HG02884 (cell line): ENCODE measurements around the gene ZBTB4.

Source experiments
- ATAC-seq: cut with Tn5 transposase; IDR thresholded peaks from one replicate; pipeline ENCODE4 v1.9.1; 2021; ENCODE audit warnings: mild to moderate bottlenecking, moderate library complexity; ENCODE audit not compliant: unreplicated experiment

The ZBTB4 gene, protein sequence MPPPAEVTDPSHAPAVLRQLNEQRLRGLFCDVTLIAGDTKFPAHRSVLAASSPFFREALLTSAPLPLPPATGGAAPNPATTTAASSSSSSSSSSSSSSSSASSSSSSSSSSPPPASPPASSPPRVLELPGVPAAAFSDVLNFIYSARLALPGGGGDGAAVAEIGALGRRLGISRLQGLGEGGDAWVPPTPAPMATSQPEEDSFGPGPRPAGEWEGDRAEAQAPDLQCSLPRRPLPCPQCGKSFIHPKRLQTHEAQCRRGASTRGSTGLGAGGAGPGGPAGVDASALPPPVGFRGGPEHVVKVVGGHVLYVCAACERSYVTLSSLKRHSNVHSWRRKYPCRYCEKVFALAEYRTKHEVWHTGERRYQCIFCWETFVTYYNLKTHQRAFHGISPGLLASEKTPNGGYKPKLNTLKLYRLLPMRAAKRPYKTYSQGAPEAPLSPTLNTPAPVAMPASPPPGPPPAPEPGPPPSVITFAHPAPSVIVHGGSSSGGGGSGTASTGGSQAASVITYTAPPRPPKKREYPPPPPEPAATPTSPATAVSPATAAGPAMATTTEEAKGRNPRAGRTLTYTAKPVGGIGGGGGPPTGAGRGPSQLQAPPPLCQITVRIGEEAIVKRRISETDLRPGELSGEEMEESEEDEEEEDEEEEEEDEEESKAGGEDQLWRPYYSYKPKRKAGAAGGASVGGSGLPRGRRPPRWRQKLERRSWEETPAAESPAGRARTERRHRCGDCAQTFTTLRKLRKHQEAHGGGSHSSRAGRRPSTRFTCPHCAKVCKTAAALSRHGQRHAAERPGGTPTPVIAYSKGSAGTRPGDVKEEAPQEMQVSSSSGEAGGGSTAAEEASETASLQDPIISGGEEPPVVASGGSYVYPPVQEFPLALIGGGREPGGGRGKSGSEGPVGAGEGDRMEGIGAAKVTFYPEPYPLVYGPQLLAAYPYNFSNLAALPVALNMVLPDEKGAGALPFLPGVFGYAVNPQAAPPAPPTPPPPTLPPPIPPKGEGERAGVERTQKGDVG

DNA sequence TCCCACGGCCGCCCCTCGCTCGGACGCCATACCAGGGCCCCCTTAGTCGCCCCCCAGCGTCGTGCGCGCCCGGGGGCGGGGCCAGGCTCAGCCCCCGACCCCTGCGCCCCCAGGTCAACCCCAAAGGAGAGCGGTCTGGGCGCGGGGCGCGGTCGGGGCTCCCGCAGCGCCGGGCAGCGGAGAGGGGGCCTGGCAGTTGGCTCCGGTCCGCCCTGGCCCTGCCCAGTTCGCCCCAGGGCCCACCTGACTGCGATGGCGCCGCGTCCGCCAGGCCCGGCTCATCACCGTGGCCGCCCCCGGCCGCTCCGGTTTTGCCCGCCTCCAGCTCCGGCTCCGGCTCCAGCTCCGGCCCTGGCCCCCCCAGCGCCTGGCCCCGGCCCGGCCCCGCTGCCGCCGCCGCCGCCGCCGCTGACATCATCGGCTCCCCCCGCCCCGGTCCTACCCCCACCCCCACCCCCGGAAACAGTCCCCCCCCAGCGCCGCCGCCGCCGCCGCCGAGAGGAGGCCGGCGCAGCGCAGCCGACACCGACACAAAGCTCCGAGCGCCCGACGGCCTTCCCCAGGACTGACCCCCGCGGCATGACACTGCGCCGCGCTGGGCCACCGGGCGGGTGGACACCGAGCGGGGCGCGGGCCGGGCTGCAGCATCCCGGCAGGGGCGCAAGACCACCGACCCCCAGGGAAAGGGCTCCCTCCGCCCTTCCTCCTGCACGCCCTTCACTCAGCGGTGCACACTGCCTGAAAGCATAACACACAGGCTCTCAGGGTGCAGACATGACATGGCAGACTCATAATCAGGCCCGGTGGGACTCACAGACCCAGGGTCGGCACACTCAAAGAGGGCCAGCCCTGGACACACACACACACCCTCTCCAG, at the start of gene ZBTB4:
Gene ZBTB4 (minus strand): TSS at position 419 of the 876 bp plus-strand sequence. CDS start 12,830 bp downstream, outside the sequence.
- ATAC-seq: no peak

DNA sequence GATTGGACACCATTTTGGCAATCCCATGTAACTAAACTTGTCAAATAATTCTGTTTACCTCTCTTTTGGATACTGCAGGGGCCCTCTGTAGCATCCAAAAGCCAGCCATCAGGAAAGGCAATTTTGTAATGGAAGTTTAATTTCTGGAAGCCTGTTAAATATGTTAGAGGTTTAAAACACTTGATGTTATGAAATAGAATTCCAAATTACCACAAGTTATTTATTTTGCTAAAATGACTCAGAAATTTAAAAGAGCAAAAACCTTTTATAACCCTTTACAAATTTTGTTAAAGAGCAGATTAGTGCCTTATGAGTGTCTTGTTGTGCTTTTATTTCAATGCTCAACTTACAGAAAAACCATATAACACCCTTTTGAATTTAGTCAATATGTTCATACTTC, 49.4 kb upstream of the ZBTB4 start:
- ATAC-seq: no peak

DNA sequence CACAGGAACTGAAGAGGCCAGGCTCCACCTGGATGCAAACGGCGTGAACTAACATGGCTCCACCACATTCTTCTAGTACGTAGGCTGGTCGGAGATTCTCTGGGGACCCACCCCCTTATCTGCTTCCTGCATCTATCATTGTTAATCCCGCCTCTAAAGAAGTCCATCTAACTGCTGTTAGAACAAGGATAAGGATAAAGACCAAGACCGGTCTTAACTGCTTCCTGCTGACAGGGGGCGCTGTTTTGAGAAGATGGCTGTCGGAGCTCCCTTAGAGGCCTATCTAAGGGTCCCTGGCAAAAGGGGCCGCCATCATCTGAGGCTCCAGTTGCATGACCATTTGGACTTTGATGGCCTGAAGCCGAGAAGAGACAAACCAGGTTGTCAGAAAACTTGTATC, 43.6 kb upstream of the ZBTB4 start:
- ATAC-seq: no peak

DNA sequence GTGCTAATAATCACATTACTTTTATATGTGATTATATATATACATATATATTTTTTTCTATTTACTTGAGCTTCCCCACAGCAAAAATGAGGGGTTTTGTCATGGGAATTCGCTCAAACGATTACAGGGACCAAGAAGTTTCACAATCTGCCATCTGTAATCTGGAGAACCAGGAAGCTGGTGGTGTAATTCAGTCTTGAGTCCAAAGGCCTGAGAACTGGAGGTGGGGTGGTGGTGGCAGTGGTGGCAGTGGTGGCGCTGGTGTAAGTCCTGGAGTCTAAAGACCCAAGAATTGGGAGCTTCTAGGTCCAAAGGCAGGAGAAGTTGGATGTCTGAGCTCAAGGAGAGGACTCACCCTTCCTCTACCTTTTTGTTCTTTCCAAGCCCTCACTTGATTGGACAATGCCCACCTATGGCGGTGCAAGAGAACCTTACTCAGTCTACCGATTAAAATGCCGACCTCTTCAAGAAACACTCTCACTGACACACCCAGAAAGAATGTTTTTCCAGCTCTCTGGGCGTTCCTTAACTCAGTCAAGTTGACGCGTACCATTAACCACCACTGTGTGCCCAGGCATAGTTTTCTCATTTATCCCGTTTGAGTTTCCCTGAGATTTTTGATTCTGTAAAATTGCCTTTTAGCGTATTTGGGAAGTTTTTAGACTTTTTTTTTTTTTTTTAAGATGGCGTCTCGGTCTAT, 36.6 kb upstream of the ZBTB4 start:
- no peak for ATAC-seq

DNA sequence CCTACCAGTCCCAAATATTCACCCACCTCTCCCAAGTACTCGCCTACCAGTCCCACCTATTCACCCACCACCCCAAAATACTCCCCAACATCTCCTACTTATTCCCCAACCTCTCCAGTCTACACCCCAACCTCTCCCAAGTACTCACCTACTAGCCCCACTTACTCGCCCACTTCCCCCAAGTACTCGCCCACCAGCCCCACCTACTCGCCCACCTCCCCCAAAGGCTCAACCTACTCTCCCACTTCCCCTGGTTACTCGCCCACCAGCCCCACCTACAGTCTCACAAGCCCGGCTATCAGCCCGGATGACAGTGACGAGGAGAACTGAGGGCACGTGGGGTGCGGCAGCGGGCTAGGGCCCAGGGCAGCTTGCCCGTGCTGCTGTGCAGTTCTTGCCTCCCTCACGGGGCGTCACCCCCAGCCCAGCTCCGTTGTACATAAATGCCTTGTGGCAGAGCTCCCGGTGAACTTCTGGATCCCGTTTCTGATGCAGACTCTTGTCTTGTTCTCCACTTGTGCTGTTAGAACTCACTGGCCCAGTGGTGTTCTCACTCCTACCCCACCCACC, 34.5 kb upstream of the ZBTB4 start:
- no peak for ATAC-seq

DNA sequence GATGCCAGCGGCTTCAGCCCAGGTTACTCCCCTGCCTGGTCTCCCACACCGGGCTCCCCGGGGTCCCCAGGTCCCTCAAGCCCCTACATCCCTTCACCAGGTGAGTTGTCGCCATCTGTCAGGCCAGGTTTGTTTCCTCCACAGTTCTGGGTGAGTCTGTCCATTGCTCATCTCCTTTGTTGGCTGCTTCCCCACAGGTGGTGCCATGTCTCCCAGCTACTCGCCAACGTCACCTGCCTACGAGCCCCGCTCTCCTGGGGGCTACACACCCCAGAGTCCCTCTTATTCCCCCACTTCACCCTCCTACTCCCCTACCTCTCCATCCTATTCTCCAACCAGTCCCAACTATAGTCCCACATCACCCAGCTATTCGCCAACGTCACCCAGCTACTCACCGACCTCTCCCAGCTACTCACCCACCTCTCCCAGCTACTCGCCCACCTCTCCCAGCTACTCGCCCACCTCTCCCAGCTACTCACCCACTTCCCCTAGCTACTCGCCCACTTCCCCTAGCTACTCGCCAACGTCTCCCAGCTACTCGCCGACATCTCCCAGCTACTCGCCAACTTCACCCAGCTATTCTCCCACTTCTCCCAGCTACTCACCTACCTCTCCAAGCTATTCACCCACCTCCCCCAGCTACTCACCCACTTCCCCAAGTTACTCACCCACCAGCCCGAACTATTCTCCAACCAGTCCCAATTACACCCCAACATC, 33.6 kb upstream of the ZBTB4 start:
- ATAC-seq: no peak

DNA sequence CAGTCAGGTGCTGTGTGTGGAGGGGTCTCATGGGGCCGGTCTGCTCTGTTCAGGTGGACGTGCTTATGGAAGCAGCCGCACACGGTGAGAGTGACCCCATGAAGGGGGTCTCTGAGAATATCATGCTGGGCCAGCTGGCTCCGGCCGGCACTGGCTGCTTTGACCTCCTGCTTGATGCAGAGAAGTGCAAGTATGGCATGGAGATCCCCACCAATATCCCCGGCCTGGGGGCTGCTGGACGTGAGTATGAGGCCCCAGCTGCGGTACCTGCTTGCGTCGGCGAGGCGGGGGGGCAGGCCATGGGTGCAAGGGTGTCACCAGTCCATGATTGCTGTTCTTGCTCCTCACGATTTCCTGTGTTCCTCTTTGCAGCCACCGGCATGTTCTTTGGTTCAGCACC, 32.7 kb upstream of the ZBTB4 start:
- ATAC-seq: no peak

DNA sequence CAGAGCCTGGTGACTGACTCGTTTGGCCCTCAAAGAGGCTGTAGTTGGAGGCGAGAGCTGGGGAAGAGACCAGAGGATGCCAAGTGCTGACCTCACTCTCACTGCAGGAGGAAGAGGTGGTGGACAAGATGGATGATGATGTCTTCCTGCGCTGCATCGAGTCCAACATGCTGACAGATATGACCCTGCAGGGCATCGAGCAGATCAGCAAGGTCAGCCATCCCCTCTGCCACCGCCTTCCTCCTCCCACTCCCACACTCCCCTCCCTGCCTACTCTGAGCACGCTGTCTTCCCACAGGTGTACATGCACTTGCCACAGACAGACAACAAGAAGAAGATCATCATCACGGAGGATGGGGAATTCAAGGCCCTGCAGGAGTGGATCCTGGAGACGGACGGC, 31.7 kb upstream of the ZBTB4 start:
- no peak for ATAC-seq

DNA sequence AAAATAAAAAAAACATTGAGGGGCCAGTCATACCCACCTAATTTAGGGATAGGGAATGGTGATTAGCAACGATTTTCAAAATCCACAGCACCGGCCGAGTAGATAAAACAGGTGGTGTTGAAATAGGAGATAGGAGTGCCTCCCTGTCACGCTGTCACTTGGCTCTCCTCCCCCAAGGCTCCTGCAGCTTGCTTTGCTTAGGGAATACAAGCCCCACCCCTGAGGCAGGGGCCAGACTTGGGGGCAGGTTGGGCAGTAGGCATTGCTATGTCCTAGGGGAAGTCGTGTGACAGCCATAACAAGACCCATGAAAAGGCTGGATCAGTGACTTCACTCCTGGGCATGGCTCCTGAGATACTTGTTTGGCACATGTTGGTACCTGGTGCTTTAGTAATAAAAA, 30.5 kb upstream of the ZBTB4 start:
- no peak for ATAC-seq

DNA sequence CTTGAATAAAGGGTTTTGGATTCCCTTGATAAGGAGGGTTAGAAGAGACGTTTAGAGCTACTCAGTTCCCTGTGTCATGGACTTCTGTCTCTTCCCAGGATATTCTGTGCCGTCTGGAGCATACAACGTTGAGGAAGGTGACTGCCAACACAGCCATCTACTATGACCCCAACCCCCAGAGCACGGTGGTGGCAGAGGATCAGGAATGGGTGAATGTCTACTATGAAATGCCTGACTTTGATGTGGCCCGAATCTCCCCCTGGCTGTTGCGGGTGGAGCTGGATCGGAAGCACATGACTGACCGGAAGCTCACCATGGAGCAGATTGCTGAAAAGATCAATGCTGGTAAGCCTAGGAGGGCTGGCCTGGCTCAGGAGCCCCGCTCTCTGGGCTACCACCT, 29.4 kb upstream of the ZBTB4 start:
- no peak for ATAC-seq

DNA sequence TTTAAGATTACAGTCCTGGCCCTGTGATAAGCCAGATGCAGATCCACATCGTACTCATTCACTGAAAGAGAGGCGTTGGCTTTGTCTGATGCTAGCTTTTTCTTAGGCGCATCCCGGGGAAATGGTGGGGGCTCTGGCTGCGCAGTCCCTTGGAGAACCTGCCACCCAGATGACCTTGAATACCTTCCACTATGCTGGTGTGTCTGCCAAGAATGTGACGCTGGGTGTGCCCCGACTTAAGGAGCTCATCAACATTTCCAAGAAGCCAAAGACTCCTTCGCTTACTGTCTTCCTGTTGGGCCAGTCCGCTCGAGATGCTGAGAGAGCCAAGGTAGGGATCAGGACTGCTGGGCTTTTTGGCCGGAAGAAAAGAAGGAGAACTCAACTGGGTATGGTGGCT, 28.7 kb upstream of the ZBTB4 start:
- ATAC-seq: no peak

DNA sequence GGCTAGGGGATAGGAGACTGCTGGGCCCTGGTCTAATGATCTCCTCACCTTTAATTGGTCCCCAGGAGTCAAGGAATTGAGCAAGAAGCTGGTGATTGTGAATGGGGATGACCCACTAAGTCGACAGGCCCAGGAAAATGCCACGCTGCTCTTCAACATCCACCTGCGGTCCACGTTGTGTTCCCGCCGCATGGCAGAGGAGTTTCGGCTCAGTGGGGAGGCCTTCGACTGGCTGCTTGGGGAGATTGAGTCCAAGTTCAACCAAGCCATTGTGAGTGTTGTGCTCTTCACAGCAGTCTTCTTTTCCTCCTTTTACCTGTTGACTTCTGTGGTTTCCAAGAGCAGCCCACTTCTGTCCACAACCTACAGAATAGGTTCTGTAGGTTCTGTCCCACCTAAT, 24.1 kb upstream of the ZBTB4 start:
- ATAC-seq: no peak

DNA sequence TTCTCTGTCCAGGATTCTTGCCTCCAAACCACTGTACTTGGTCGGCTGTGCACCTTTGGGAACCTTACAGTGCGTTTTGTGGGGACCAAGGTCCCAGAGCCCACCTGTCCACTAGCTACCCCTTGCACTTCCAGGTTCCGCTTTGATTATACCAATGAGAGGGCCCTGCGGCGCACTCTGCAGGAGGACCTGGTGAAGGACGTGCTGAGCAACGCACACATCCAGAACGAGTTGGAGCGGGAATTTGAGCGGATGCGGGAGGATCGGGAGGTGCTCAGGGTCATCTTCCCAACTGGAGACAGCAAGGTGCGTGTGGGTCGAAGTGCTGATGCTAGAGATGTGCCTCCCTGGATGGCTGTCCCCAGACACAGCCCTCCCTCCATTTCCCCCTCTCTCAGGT, 23.6 kb upstream of the ZBTB4 start:
- no peak for ATAC-seq

DNA sequence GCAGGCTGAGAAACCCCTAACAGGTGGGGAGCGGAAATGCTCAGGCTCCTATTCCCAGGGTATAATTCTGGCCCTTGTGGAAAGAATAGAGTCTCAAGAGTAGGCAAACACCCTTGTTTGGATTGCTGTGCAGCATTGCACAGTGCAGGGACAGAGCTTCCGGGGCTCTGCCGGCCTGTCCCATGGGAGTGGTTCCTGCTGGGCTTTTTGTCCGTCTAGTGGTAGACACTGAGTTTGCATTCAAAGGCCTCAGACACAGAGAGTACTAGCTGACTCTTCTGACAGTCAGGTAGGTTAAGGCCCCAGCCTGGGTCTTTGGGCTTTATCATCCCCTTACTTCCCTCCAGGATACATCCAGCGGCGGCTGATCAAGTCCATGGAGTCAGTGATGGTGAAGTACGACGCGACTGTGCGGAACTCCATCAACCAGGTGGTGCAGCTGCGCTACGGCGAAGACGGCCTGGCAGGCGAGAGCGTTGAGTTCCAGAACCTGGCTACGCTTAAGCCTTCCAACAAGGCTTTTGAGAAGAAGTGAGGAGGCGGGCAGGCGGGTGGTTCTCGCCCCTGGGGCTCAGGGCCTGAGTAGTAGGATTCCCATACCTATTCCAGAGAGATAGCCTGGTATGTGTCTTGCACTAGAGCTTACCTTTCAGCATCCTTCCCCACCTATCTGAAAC, 22.9 kb upstream of the ZBTB4 start:
- no peak for ATAC-seq

DNA sequence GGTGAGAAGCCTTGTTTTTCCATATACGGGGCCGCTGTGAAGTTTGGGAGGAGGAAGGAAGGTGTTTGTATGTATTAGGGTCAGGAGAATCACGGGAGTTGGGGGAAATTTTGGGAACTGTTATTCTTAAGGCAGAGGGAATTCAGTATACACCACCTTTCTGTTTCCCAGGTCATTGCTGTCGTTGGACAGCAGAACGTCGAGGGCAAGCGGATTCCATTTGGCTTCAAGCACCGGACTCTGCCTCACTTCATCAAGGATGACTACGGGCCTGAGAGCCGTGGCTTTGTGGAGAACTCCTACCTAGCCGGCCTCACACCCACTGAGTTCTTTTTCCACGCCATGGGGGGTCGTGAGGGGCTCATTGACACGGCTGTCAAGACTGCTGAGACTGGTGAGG, 22.3 kb upstream of the ZBTB4 start:
- ATAC-seq: no peak

DNA sequence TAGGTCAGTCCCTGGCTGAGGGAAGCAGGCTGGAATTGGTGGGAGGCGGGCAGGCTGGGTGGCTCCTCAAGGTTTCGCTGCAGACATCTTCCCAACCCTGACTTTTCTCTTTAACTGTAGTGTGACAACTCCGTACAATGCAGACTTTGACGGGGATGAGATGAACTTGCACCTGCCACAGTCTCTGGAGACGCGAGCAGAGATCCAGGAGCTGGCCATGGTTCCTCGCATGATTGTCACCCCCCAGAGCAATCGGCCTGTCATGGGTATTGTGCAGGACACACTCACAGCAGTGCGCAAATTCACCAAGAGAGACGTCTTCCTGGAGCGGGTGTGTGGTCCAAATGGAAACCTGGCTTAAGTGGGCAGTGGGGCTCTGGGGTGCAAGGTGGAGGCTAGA, 19.7 kb upstream of the ZBTB4 start:
- no peak for ATAC-seq

DNA sequence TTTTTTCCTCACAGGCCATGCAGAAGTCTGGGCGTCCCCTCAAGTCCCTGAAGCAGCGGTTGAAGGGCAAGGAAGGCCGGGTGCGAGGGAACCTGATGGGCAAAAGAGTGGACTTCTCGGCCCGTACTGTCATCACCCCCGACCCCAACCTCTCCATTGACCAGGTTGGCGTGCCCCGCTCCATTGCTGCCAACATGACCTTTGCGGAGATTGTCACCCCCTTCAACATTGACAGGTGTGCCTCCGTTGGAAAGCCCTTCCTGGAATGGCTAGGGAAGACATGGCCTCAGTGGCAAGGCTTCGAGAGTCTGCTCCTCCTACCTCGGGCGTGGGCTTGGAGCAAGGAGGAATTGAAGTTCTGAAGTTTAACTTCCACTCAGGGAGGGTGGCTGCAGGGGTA, 18.2 kb upstream of the ZBTB4 start:
- ATAC-seq: no peak

DNA sequence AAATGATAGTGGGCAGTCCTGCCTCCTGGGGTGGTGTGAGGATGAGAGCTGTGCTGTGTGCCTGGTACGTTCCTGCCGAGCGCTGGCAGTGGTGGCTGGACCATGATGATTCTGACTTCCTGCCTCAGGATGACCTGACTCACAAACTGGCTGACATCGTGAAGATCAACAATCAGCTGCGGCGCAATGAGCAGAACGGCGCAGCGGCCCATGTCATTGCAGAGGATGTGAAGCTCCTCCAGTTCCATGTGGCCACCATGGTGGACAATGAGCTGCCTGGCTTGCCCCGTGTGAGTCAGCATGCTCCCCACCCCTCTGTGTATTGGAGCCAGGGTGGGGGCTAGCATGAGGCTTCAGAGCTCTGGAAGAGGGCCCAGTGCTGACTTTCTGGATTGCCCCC, 17.8 kb upstream of the ZBTB4 start:
- ATAC-seq: no peak
